SK-N-SH (cell line): ENCODE results near the gene BMP7. TPM values are rescaled to one million over a fixed set of nuclear protein-coding genes. Genes with fewer than 3 reads are reported as not detected.

Experiments used
- CTCF ChIA-PET: fragments of 300-600, 350-600 bp; formaldehyde crosslinking; extraction: SDS; loops from one replicate; lab custom pipeline; 2021; lab: Yijun Ruan, JAX
- POLR2A ChIA-PET: fragments of 350-600 bp; sonication (Branson Sonifier 250); formaldehyde crosslinking; extraction: SDS; loops from one replicate; lab custom pipeline; 2020; ENCODE audit warnings: antibody characterized with exemption, inconsistent platforms; lab: Yijun Ruan, JAX
- DNase-seq: peaks from one replicate; pipeline ENCODE4 v3.0.0; 2012
- H2AFZ ChIP-seq: fragments of 200-600 bp; sonication (generic); 2 replicates; pipeline ENCODE4 v1.8.1; 2016; ENCODE audit warnings: antibody characterized with exemption, mild to moderate bottlenecking, low read depth
- H3F3A ChIP-seq: fragments of 200-600 bp; sonication (generic); replicated peaks from 2 replicates; pipeline ENCODE3; 2016; ENCODE audit warnings: antibody characterized with exemption, mild to moderate bottlenecking; ENCODE audit not compliant: insufficient read depth
- H3K27ac ChIP-seq, 2 experiments: fragments of 200-500 bp in 1 of 2; fragments of 200-600 bp in 1 of 2; sonication (Bioruptor generic) in 1 of 2; sonication (generic), shearing (Covaris generic) in 1 of 2; 2 replicates each; pipeline versions ENCODE4 v1.5.1 to v1.6.1; 2014 to 2016; ENCODE audit warnings: low read depth in 2 of 2, inconsistent platforms in 1 of 2, low read length in 1 of 2, mild to moderate bottlenecking in 1 of 2, mixed read lengths in 1 of 2
- H3K27me3 ChIP-seq: fragments of 200-600 bp; sonication (generic), shearing (Covaris generic); 2 replicates; pipeline ENCODE4 v1.6.1; 2016; ENCODE audit warnings: mixed run types; ENCODE audit not compliant: insufficient read depth
- H3K36me3 ChIP-seq, 2 experiments: fragments of 200-500 bp in 1 of 2; fragments of 200-600 bp in 1 of 2; sonication (Bioruptor generic) in 1 of 2; sonication (generic) in 1 of 2; replicated peaks in 1 of 2; 2 replicates each; pipeline versions ENCODE3 to v1.5.1; 2014 to 2016; ENCODE audit warnings: low read length in 1 of 2, mild to moderate bottlenecking in 1 of 2; ENCODE audit not compliant: insufficient read depth in 2 of 2, control insufficient read depth in 1 of 2
- H3K4me1 ChIP-seq, 2 experiments: fragments of 200-500 bp in 1 of 2; fragments of 200-600 bp in 1 of 2; sonication (Bioruptor generic) in 1 of 2; sonication (generic), shearing (Covaris generic) in 1 of 2; 2 replicates each; pipeline versions ENCODE4 v1.5.1 to v1.6.1; 2014 to 2016; ENCODE audit warnings: low read depth in 1 of 2, low read length in 1 of 2, mixed run types in 1 of 2; ENCODE audit not compliant: insufficient read depth in 2 of 2, control insufficient read depth in 1 of 2
- H3K4me2 ChIP-seq: fragments of 200-600 bp; sonication (generic), shearing (Covaris generic); 2 replicates; pipeline ENCODE4 v1.6.1; 2017; ENCODE audit warnings: mixed run types
- H3K4me3 ChIP-seq, 2 experiments: fragments of 200-500 bp in 1 of 2; fragments of 200-600 bp in 1 of 2; sonication (Bioruptor generic) in 1 of 2; sonication (generic), shearing (Covaris generic) in 1 of 2; 2 replicates each; pipeline versions ENCODE4 v1.5.1 to v1.8.1; 2014 to 2016; ENCODE audit warnings: low read depth in 2 of 2, inconsistent platforms in 1 of 2, low read length in 1 of 2, mild to moderate bottlenecking in 1 of 2, mixed read lengths in 1 of 2, moderate library complexity in 1 of 2
- H3K79me2 ChIP-seq: fragments of 200-600 bp; sonication (generic); 2 replicates; pipeline ENCODE4 v1.8.1; 2017; ENCODE audit warnings: mild to moderate bottlenecking; ENCODE audit not compliant: insufficient read depth
- H3K9ac ChIP-seq: fragments of 200-600 bp; sonication (generic); 2 replicates; pipeline ENCODE4 v1.6.1; 2017; ENCODE audit warnings: mixed run types
- H3K9me2 ChIP-seq: fragments of 200-600 bp; sonication (generic); 2 replicates; pipeline ENCODE4 v1.6.1; 2017; ENCODE audit warnings: mixed run types
- H3K9me3 ChIP-seq: fragments of 200-600 bp; sonication (generic); 2 replicates; pipeline ENCODE4 v1.6.1; 2017; ENCODE audit warnings: mixed run types, mild to moderate bottlenecking, moderate library complexity
- H4K20me1 ChIP-seq: fragments of 200-600 bp; sonication (generic); 2 replicates; pipeline ENCODE4 v1.6.1; 2017; ENCODE audit warnings: mild to moderate bottlenecking, mixed run types; ENCODE audit not compliant: insufficient read depth
- CHD2 ChIP-seq: fragments of 150-350 bp; IDR thresholded peaks from 2 replicates; pipeline ENCODE4 v1.6.1; 2018; ENCODE audit warnings: low read length; ENCODE audit not compliant: partially characterized antibody
- FOXJ3 ChIP-seq: sonication (generic); formaldehyde crosslinking; IDR thresholded peaks from 2 replicates; pipeline ENCODE4 v1.5.1; 2020; ENCODE audit warnings: mild to moderate bottlenecking, missing genetic modification reagents
- FOXM1 ChIP-seq: IDR thresholded peaks from 2 replicates; pipeline ENCODE4 v1.4.0; 2012; ENCODE audit warnings: low read depth, mild to moderate bottlenecking
- GABPA ChIP-seq: IDR thresholded peaks from 2 replicates; pipeline ENCODE4 v1.4.0; 2012; ENCODE audit warnings: low read depth, mild to moderate bottlenecking
- GATA2 ChIP-seq: sonication (generic); formaldehyde crosslinking; IDR thresholded peaks from 2 replicates; pipeline ENCODE4 v1.5.0; 2020; ENCODE audit warnings: mild to moderate bottlenecking, missing genetic modification reagents
- MXI1 ChIP-seq: IDR thresholded peaks from 2 replicates; pipeline ENCODE4 v1.6.1; 2012; ENCODE audit warnings: mild to moderate bottlenecking, low read depth, low read length, improper control_type of control experiment
- NFIC ChIP-seq: IDR thresholded peaks from 2 replicates; pipeline ENCODE4 v1.4.0; 2012; ENCODE audit warnings: borderline replicate concordance
- NRF1 ChIP-seq: IDR thresholded peaks from 2 replicates; pipeline ENCODE4 v1.6.1; 2012; ENCODE audit warnings: low read depth, mild to moderate bottlenecking, low read length
- RFX5 ChIP-seq: IDR thresholded peaks from 2 replicates; pipeline ENCODE4 v1.6.1; 2012; ENCODE audit warnings: mild to moderate bottlenecking, improper control_type of control experiment, low read length
- TAF1 ChIP-seq: IDR thresholded peaks from 2 replicates; pipeline ENCODE4 v1.6.1; 2012; ENCODE audit warnings: low read depth, mild to moderate bottlenecking, low read length, moderate library complexity, borderline replicate concordance
- TCF12 ChIP-seq: IDR thresholded peaks from 2 replicates; pipeline ENCODE4 v1.4.0; 2012
- TEAD4 ChIP-seq: IDR thresholded peaks from 2 replicates; pipeline ENCODE4 v1.4.0; 2012; ENCODE audit warnings: mild to moderate bottlenecking, borderline replicate concordance; ENCODE audit not compliant: insufficient read depth
- YY1 ChIP-seq: IDR thresholded peaks from 2 replicates; pipeline ENCODE4 v1.4.0; 2012; ENCODE audit warnings: low read depth, mild to moderate bottlenecking
- WGBS: methylation state at CpG from one replicate; pipeline ENCODE4 v1.1.6; 2017; ENCODE audit warnings: low lambda C conversion rate; 5-methylcytosine and 5-hydroxymethylcytosine counted together
- polyA plus RNA-seq, 3 experiments: library from polyadenylated mRNA; depleted of rRNA; stranded (reverse); fragments of >200 nt; gene quantifications; 2 replicates each; pipeline ENCODE4 v1.2.3, GENCODE V29; 2012
- TF ChIP-seq, protein P1 (sequence below): IDR thresholded peaks from 2 replicates; pipeline ENCODE4 v1.4.0; 2012; ENCODE audit warnings: low read depth, borderline replicate concordance
- TF ChIP-seq, protein P2 (sequence below): fragments of 200-600 bp; sonication (generic); IDR thresholded peaks from 2 replicates; pipeline ENCODE4 v1.6.1; 2017; ENCODE audit warnings: antibody characterized with exemption, mild to moderate bottlenecking, moderate library complexity
- TF ChIP-seq, protein P3 (sequence below): IDR thresholded peaks from 2 replicates; pipeline ENCODE4 v1.4.0; 2012; ENCODE audit warnings: low read depth, borderline replicate concordance
- TF ChIP-seq, protein P4 (sequence below): IDR thresholded peaks from 2 replicates; pipeline ENCODE4; 2012
- TF ChIP-seq, protein P5 (sequence below): IDR thresholded peaks from 2 replicates; pipeline ENCODE4 v1.6.1; 2012; ENCODE audit warnings: mild to moderate bottlenecking, low read depth, low read length, moderate library complexity
- TF ChIP-seq, protein P6 (sequence below): fragments of 150-350 bp; IDR thresholded peaks from 2 replicates; pipeline ENCODE4 v1.6.1; 2016; ENCODE audit warnings: mild to moderate bottlenecking, low read depth, low read length
- TF ChIP-seq, protein P7 (sequence below): IDR thresholded peaks from 2 replicates; pipeline ENCODE4 v1.4.0; 2012; ENCODE audit warnings: low read depth

The BMP7 gene
- polyA plus RNA-seq, 1 of the 3 experiments (the other 2 are of a cell fraction), result not detected

DNA sequence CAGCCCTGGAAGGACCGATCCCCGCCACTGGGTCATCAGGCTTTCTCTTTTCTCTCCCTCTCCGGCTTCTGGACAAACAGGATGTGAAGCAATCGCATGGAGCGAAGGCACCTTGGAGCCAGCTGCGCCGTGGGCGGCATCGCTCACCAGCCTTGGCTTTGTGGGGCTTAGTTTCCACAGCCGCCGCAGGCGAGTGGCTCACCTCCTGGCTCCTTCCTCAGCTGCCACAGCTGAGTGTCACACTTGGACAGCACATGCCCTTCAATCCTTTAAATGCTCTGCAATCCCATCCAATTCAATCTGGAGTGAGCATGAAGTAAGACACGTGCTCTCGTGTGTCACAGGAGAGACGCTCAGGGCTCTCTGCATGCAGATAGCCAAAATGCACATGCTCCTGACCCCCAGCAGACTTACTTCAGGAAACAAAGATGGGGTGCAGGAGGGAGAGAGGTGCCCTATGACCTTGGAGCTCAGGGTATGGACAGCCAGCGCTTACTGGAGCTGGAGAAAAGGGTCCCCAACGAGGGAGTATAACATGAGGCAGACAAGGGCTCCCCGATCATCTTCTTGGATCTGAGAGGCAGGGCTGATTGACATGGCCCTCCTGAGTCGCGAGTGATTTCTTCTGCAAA, 70.9 kb downstream of the BMP7 start:
- no peaks in the 10 kb centered on the region for H3K79me2 ChIP-seq
- no peak for TF ChIP-seq MXI1
- no peak for TF ChIP-seq FOXJ3 (CRISPR knock-in tag)
- no peak for TF ChIP-seq RFX5
- no peak for TF ChIP-seq FOXM1
- TF ChIP-seq, protein P1, sequence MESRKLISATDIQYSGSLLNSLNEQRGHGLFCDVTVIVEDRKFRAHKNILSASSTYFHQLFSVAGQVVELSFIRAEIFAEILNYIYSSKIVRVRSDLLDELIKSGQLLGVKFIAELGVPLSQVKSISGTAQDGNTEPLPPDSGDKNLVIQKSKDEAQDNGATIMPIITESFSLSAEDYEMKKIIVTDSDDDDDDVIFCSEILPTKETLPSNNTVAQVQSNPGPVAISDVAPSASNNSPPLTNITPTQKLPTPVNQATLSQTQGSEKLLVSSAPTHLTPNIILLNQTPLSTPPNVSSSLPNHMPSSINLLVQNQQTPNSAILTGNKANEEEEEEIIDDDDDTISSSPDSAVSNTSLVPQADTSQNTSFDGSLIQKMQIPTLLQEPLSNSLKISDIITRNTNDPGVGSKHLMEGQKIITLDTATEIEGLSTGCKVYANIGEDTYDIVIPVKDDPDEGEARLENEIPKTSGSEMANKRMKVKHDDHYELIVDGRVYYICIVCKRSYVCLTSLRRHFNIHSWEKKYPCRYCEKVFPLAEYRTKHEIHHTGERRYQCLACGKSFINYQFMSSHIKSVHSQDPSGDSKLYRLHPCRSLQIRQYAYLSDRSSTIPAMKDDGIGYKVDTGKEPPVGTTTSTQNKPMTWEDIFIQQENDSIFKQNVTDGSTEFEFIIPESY, result no peak
- no peak for TF ChIP-seq NRF1
- TF ChIP-seq, protein P2, sequence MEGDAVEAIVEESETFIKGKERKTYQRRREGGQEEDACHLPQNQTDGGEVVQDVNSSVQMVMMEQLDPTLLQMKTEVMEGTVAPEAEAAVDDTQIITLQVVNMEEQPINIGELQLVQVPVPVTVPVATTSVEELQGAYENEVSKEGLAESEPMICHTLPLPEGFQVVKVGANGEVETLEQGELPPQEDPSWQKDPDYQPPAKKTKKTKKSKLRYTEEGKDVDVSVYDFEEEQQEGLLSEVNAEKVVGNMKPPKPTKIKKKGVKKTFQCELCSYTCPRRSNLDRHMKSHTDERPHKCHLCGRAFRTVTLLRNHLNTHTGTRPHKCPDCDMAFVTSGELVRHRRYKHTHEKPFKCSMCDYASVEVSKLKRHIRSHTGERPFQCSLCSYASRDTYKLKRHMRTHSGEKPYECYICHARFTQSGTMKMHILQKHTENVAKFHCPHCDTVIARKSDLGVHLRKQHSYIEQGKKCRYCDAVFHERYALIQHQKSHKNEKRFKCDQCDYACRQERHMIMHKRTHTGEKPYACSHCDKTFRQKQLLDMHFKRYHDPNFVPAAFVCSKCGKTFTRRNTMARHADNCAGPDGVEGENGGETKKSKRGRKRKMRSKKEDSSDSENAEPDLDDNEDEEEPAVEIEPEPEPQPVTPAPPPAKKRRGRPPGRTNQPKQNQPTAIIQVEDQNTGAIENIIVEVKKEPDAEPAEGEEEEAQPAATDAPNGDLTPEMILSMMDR, result no peak
- no peak for TF ChIP-seq YY1
- TF ChIP-seq NFIC, result no peak
- no peak for TF ChIP-seq GATA2 (CRISPR knock-in tag)
- TF ChIP-seq TEAD4, result no peak
- TF ChIP-seq, protein P3, sequence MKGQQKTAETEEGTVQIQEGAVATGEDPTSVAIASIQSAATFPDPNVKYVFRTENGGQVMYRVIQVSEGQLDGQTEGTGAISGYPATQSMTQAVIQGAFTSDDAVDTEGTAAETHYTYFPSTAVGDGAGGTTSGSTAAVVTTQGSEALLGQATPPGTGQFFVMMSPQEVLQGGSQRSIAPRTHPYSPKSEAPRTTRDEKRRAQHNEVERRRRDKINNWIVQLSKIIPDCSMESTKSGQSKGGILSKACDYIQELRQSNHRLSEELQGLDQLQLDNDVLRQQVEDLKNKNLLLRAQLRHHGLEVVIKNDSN, result no peak
- TF ChIP-seq, protein P4, sequence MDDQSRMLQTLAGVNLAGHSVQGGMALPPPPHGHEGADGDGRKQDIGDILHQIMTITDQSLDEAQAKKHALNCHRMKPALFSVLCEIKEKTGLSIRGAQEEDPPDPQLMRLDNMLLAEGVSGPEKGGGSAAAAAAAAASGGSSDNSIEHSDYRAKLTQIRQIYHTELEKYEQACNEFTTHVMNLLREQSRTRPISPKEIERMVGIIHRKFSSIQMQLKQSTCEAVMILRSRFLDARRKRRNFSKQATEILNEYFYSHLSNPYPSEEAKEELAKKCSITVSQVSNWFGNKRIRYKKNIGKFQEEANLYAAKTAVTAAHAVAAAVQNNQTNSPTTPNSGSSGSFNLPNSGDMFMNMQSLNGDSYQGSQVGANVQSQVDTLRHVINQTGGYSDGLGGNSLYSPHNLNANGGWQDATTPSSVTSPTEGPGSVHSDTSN, result no peak
- no peak for TF ChIP-seq CHD2
- no peak for TF ChIP-seq TCF12
- TF ChIP-seq, protein P5, sequence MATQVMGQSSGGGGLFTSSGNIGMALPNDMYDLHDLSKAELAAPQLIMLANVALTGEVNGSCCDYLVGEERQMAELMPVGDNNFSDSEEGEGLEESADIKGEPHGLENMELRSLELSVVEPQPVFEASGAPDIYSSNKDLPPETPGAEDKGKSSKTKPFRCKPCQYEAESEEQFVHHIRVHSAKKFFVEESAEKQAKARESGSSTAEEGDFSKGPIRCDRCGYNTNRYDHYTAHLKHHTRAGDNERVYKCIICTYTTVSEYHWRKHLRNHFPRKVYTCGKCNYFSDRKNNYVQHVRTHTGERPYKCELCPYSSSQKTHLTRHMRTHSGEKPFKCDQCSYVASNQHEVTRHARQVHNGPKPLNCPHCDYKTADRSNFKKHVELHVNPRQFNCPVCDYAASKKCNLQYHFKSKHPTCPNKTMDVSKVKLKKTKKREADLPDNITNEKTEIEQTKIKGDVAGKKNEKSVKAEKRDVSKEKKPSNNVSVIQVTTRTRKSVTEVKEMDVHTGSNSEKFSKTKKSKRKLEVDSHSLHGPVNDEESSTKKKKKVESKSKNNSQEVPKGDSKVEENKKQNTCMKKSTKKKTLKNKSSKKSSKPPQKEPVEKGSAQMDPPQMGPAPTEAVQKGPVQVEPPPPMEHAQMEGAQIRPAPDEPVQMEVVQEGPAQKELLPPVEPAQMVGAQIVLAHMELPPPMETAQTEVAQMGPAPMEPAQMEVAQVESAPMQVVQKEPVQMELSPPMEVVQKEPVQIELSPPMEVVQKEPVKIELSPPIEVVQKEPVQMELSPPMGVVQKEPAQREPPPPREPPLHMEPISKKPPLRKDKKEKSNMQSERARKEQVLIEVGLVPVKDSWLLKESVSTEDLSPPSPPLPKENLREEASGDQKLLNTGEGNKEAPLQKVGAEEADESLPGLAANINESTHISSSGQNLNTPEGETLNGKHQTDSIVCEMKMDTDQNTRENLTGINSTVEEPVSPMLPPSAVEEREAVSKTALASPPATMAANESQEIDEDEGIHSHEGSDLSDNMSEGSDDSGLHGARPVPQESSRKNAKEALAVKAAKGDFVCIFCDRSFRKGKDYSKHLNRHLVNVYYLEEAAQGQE, result no peak
- TF ChIP-seq TAF1, result no peak
- TF ChIP-seq, protein P6, sequence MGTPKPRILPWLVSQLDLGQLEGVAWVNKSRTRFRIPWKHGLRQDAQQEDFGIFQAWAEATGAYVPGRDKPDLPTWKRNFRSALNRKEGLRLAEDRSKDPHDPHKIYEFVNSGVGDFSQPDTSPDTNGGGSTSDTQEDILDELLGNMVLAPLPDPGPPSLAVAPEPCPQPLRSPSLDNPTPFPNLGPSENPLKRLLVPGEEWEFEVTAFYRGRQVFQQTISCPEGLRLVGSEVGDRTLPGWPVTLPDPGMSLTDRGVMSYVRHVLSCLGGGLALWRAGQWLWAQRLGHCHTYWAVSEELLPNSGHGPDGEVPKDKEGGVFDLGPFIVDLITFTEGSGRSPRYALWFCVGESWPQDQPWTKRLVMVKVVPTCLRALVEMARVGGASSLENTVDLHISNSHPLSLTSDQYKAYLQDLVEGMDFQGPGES, result no peak
- TF ChIP-seq, protein P7, sequence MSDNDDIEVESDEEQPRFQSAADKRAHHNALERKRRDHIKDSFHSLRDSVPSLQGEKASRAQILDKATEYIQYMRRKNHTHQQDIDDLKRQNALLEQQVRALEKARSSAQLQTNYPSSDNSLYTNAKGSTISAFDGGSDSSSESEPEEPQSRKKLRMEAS, result no peak
- no peak for TF ChIP-seq GABPA
- CTCF ChIA-PET, result no interaction called here
- no peak for DNase-seq
- POLR2A ChIA-PET, result no interaction called here
- H3K9ac ChIP-seq, result no peak overlapping the region
- H4K20me1 ChIP-seq, result no peaks in the 10 kb centered on the region
- WGBS, result 50% methylated on average over 18 of the region's 20 CpGs
- no peak overlapping the region for H2AFZ ChIP-seq
- H3K9me2 ChIP-seq, result no peaks in the 10 kb centered on the region
- H3K36me3 ChIP-seq, result no peaks in the 10 kb centered on the region
- H3K4me1 ChIP-seq, result no peaks in the 10 kb centered on the region
- H3K4me2 ChIP-seq, result no peak overlapping the region
- H3K9me3 ChIP-seq, result no peaks in the 10 kb centered on the region
- H3K27ac ChIP-seq, result no peak overlapping the region
- H3F3A ChIP-seq, result no peaks in the 10 kb centered on the region
- no peaks in the 10 kb centered on the region for H3K27me3 ChIP-seq
- H3K4me3 ChIP-seq, result no peak overlapping the region
